HTERT RPE-1 (cell line): ENCODE data around the gene VPS33A.
"Not testable (repeated sequence)": the region's sequence is repeated elsewhere in the genome, so short reads cannot be mapped to it uniquely, and the experiment has no call there.

Experiments
- in situ Hi-C: fragments of 300-500 bp; cut with MboI; formaldehyde crosslinking; loops from 4 replicates; pipeline ENCODE4 v1.14.3; 2020; ENCODE audit warnings: low sequenced_read_pairs

VPS33A gene

GRCh38 chr12:122266230-122266901 is at the start of gene VPS33A:
Gene VPS33A (minus strand): TSS chr12:122266494. CDS start chr12:122266408, 86 bp downstream.
- in situ Hi-C loops: no loop called here

DNA sequence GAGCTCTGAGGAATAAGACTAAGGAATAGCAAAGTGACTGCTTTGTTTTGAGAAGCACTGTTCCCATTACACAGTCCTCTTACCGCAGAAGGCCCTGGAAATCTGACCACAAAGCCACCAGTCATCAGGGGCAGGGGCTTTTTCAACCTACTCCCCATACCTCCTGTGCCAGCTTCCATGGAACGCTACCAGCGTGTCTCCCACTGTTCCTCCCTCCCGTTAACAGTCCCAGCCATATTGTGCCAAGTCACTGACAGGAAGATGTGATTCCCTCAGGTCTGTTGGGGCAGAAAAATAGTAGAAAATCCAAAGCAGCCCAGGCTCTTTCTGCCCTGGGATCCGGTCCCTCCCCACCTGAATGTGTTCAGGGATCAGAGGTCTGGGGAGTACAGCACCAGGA is 46.6 kb upstream of the VPS33A start:
- in situ Hi-C loops: no loop called here

- in situ Hi-C loops: no loop called here
Observed at GRCh38 chr12:122311696-122312095, 45.4 kb upstream of the VPS33A start.

GRCh38 chr12:122310626-122311333 is 44.5 kb upstream of the VPS33A start:
- in situ Hi-C loops: no loop called here

- in situ Hi-C loops: no loop called here
Observed at GRCh38 chr12:122309564-122310121, 43.3 kb upstream of the VPS33A start.

DNA sequence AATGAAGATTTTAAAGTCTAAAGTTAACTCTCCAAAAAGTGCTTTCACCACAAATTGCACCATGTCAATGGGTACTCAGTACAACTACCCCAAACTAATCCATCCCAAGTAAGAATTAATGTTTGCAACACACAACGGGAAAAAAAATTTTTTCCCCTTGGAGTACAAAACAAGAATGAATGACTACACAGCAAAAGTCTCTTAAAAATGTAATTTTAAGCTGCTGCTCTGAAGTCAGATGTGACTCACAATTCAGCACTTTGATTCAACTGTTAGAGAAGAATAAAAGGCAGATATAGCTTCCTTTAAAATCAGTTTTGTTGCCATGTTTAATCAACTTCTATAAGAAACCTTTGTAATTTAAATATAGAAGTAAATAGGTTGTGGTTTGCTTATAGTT is 42.5 kb upstream of the VPS33A start:
- in situ Hi-C loops: no loop called here

GRCh38 chr12:122306407-122306806 is 40.1 kb upstream of the VPS33A start:
- in situ Hi-C loops: no loop called here

DNA sequence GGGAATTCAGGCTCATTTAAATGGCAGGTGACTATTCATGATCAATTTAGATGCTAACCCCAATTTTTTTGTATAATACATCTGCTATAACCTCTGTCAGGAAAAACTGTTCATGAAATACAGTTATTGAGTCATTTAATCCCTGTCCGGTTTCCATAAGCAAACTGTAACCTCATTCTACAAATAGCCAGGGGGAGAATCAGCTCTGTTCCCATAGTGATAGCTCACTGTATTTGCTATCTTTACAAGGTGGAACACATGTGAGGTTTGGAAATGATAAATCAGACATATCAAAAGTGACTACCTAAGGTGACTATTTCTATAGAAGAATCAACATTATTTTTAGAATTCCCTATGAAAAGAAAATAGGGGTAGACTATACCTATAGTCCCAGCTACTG is 38.6 kb upstream of the VPS33A start:
- in situ Hi-C loops: no loop called here

DNA sequence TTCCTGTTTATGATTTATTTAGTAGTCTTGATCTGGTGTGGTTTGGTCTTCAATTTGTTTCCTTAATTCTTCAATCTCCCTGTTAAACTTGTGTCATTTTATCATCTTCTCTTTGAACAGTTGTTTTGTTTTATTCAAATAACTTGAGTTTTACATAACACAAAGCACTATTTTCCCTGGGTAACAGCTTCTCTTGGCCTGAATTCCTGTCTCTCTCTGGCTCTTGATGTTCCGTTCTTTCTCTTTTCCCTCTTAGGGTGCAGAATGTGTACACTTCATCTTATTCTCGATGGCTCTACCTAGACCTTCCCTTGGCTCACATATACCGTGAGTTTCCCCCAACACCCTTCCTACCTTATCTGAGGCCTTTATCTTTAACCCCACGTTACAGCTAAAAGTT is 36.8 kb upstream of the VPS33A start:
- in situ Hi-C loops: no loop called here

DNA sequence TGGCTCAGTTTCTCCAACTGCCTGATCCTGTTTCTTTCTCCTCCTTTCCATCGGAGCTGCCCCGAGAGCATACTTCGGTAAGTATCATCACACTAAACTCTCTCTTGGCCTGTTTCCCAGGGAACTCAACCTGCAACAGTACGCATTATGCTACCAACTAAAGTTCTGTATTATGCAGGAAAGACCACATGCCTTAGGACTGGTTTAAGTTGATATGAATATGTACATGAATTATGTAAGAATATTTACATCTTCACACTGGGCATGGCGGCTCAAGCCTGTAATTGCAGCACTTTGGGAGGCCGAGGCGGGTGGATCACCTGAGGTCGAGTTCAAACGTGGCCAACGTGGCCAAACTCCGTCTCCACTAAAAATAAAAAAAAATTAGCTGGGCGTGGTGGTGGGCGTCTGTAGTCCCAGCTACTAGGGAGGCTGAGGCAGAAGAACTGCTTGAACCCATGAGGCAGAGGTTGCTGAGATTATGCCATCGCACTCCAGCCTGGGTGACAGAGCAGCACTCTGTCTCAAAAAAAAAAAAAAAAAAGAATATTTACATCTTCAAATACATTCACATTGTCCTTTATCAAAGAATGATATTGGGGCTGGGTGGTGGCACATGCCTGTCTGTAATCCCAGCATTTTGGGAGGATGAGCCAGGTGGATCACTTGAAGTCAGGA is 31.9 kb upstream of the VPS33A start:
- in situ Hi-C loops: no loop called here

GRCh38 chr12:122297494-122297893 is 31.2 kb upstream of the VPS33A start:
- in situ Hi-C loops: no loop called here

DNA sequence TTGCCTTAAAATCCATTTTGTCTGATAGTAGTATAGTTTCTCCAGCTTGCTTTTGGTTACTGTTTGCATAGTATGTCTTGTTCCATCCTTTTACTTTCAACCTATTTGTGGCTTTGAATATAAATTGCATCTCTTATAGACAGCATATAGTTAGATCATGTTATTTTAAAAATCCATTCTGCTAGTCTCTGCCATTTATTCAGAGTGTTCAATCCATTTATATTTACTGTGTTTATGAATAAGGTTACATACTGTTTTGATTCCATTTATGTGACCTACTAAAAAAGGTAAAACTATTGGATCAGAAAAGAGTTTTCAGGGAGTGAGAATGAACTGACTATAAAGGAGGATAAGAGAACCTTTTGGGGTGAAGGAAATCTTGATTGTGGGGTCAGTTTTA is 29.6 kb upstream of the VPS33A start:
- in situ Hi-C loops: no loop called here

DNA sequence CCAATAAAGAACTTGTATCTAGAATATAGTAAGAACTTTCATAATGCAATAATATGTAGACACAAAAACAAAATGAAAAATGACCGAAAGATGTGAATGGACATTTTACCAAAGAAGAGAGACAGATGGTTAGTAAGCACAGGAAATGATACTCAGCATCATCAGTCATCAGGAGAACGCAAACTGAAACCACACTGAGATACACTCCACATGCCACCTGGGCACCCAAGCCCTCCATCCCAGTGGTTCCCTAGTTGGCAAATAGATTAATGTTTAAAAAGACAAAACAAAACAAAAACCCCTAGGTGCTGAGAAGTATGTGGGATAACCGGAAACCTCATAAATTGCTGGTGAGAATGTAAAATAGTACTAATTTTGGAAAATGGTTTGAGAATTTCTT is 26.8 kb upstream of the VPS33A start:
- in situ Hi-C loops: no loop called here

GRCh38 chr12:122291431-122291830 is 25.1 kb upstream of the VPS33A start:
- in situ Hi-C loops: no loop called here

- in situ Hi-C loops: no loop called here
Observed at GRCh38 chr12:122283680-122284079, 17.4 kb upstream of the VPS33A start.

DNA sequence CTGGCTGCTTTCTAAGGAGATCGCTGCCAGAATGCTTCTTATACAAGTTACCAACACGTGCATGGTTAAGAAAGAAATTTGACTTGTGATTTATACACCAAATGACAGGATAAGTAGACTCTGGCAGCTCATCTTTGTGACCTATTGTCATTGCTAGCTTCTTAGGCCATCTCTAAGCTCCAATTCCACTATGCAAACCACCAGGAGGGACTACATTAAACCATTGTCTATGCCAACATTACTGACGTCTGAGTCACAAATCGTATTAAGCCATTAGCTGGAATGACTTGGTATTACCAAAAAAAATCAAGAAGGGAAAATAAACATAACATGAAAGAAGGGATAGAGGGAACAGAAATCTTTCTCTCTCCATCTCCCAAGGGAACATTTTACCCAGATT is 15.8 kb upstream of the VPS33A start:
- in situ Hi-C loops: no loop called here

GRCh38 chr12:122276242-122276641 is 9.9 kb upstream of the VPS33A start:
- in situ Hi-C loops: no loop called here

DNA sequence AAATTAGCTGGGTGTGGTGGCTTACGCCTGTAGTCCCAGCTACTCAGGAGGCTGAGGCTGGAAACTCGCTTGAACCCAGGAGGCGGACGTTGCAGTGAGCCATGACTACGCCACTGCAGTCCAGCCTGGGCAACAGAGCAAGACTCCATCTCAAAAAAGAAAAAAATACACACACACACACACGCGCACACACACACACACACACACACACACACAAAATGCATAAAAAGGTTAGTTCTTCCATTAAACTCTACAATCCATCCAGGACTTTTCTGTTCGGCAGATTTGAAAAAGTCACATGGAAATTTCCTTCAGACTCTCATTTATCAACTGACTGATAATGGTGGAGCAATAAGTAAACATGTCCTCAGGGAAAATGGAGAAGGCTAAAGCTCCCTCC is 9.2 kb upstream of the VPS33A start:
- in situ Hi-C loops: no loop called here

- in situ Hi-C loops: no loop called here
Observed at GRCh38 chr12:122265886-122266229, 436 bp downstream of the VPS33A start.

DNA sequence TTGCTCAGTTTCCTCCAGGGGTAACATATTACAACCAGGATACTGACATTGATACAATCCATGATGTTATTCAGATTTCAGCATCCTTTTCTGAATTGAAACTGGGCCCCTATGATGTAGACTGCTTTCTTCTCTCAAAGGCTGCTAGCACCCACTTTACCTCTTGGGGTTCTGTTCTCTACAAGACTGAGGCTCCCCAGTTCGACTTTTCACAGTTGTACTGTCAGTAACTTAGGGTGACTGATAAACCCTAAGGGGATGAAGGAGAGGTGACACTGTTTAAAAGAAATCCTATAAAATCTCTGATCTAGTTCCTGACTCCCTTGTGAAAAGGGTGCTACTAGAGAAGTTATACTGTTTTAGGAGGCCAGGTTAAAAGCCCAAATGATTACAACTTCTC is 818 bp downstream of the VPS33A start:
- in situ Hi-C loops: no loop called here

GRCh38 chr12:122260735-122261134 is 5.6 kb downstream of the VPS33A start:
- in situ Hi-C loops: not testable (repeated sequence)

DNA sequence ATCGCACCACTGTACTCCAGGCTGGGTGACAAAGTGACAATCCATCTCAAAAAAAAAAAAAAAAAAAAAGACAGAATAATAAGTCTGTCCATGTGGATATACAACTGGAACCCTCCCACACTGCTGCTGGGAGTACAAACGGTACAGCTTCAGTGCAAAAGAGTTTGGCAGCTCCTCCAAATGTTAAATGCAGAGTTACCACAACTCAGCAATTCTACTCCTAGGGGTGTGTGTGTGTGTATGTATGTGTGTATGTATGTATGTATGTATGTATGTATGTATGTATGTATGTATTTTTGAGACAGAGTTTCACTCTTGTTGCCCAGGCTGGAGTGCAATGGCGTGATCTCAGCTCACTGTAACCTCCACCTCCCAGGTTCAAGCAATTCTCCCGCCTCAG is 7.4 kb downstream of the VPS33A start:
- in situ Hi-C loops: not testable (repeated sequence)
